HG03025 (cell line): ENCODE results near the gene ALDOB.

Experiments used
- ATAC-seq: cut with Tn5 transposase; IDR thresholded peaks from one replicate; pipeline ENCODE4 v1.9.1; 2021; ENCODE audit warnings: mild to moderate bottlenecking, moderate library complexity; ENCODE audit not compliant: unreplicated experiment, low FRiP score

Gene ALDOB

GRCh38 chr9:101458963-101459631 lies 23.5 kb upstream of the ALDOB start:
- peak; percentile 84 for ATAC-seq

DNA sequence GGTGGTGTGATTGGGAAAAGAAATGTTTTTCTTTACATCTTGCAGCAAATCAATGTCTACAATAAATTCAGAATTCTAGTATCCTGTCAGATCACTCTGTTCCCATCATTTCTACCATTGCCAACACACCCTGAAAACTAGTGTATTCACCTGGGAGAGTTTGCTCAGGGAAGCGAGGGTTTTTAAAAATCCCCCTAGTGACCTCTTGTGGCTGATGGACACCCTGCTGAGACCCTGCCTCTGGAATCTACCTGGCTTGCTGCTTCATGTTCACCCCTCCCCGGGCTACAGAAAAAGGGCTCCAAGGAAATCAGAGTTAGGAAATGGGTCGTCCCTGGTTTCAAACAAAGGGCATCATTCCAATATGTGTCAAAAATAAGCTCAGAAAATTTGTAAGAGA lies 21.4 kb upstream of the ALDOB start:
- ATAC-seq, result no peak

GRCh38 chr9:101455656-101456240 lies 20.2 kb upstream of the ALDOB start:
- no peak for ATAC-seq

- ATAC-seq, result no peak
Measured at GRCh38 chr9:101453776-101454570, 18.4 kb upstream of the ALDOB start.

DNA sequence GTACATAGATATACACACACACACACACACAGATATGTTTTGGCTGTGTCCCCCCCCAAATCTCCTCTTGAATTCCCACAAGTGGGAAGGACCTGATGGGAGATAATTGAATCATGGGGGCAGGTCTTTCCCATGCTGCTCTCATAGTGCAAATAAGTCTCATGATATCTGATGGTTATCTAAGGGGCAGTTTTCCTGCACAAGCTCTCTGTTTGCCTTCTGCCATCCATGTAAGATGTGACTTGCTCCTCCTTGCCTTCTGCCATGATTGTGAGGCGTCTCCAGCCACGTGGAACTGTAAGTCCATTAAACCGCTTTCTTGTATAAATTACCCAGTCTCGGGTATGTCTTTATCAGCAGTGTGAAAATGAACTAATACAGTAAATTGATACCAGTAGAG lies 15.9 kb upstream of the ALDOB start:
- ATAC-seq, result no peak

GRCh38 chr9:101450931-101451330 lies 15.4 kb upstream of the ALDOB start:
- ATAC-seq, result no peak

- peak; percentile 97 for ATAC-seq
Measured at GRCh38 chr9:101449071-101449721, 13.6 kb upstream of the ALDOB start.

- no peak for ATAC-seq
Measured at GRCh38 chr9:101448680-101449070, 13.1 kb upstream of the ALDOB start.

GRCh38 chr9:101446732-101447131 lies 11.2 kb upstream of the ALDOB start:
- ATAC-seq, result no peak

DNA sequence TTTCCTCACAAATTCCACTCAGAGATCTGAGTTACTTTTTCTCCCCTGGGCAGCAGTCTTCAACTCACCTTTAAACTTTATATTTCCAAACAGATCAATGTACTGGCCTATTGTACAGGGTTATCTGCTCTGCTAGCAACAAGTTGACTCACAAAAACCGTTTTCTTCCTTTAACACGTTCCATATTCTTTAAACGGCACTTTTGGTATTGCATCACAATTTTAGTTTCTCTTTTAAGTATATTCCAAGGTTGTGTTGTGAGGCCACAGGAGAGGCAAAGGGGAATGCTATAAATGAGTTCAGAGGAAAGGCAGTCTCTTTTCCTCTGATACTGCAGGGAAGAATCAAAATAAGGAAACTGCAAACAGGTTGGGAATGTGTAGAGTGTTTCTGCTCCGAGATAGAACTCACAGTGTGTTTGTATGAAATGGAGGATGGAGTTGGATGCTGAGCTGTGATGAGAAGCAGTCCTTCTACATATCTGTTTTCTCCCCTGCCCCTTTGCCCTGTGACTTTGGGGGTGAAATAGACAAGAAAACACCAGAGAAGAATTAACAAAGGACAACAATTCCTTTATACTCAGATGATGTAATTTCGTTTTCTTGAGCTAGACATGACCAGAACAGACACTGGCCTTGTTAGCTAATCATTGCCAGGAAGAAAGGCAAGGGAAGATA lies 9.9 kb upstream of the ALDOB start:
- ATAC-seq, result no peak

DNA sequence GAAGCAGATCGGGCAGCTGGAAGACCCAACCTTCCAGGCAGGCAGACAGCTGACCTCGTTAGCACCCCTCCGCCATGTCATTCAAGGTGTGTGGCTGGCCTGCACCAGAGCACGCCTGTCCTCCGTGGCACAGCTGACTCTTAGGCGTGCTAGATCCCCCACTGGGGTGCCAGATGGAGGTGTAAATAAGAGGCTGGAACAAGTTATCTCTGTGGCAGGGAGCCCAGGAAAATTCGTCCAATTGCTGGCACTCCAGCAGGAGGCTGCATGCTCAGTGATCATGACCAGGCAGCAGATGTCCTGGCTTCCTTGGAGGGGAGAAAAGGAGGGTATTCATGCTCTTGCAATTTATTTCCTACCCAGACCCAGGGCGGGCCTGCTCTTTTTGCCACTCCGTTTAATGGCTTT lies 7.8 kb upstream of the ALDOB start:
- ATAC-seq, result no peak

- no peak for ATAC-seq
Measured at GRCh38 chr9:101442736-101443135, 7.2 kb upstream of the ALDOB start.

GRCh38 chr9:101442318-101442717 lies 6.7 kb upstream of the ALDOB start:
- no peak for ATAC-seq

- no peak for ATAC-seq
Measured at GRCh38 chr9:101440714-101441230, 5.2 kb upstream of the ALDOB start.

- ATAC-seq, result no peak
Measured at GRCh38 chr9:101438523-101438922, 2.9 kb upstream of the ALDOB start.

DNA sequence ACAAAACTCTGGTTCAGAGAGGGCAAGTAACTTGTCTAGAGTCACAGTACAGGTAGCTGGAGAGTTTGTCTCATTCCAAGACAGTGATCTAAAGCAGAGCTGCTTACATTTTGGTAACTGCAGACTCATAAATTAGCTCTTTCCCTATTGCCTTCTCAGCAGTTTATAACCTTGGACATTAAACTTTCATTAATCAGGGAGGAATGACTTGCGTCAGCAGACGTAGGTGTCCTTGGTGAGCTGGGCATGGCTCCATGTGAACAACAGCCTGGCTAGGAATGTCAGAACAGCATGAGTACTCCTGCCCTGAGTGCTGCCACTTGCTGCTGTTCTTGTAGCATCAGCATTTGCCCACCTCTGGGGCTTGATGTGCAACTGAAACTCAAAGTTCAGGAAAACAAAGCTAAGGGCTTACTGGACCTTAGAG lies 2.2 kb upstream of the ALDOB start:
- no peak for ATAC-seq

- no peak for ATAC-seq
Measured at GRCh38 chr9:101434998-101435397, 576 bp downstream of the ALDOB start.

DNA sequence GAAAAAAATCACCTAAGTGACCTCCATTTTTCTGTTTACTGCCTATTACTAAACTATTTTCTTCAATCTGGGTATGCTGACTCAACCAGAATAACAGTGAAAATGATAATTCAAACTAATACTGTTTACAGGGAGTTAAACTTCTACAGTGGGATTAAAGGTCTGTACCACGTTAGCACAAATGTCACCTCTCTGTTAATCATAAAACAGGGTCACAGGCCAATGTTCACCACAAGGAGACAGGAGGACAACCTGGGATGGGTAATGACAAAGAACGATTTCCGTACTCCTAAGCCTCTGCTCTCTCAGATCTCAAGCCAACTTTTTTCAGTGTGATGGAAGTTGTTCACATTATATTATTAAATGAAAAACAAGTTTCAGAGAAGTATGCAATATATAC lies 2.3 kb downstream of the ALDOB start:
- no peak for ATAC-seq

DNA sequence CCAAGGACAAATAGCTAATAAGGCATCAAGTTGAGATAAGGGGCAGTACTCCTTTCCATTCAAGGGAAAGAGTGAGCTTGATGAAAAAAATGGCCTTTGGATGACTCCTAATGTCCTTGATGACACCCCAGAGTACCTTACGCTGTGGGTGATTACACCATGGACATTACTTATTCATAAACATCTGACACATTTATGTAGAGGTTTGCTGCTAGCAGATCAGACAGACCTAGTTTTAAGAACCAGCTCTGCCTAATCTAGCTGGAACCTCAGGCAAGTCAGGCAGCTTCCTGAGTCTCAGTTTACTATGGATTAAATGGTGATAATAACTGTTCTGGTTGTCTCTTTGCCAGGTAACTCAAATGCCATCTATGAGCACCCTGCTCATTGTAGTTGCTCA lies 2.8 kb downstream of the ALDOB start:
- ATAC-seq, result no peak

DNA sequence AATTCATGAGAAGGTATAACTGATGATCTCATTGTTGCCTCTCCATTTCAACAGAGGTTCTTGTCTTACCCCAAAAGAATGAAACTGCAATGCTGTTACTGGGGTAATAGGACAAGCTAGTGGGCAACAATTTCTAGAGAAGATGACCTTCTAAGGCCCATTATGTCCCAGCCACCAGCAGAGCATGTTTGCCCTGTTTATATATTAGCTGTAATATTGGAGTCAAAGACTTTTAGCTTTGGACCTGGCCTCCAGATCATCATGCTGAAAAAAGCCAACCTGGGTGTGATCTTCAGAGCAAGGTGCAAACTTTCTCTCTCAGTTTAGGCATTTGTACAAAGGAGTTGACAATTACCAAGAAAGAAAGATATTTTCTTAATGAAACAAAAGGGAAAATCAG lies 3.4 kb downstream of the ALDOB start:
- no peak for ATAC-seq
